GM19463 (cell line): Measurements from ENCODE around the gene THRB.
"Not testable (repeated sequence)": the region's sequence is repeated elsewhere in the genome, so short reads cannot be mapped to it uniquely, and the experiment has no call there.

Experiments used
- ATAC-seq: cut with Tn5 transposase; IDR thresholded peaks from one replicate; pipeline ENCODE4 v1.9.1; 2021; ENCODE audit warnings: mild to moderate bottlenecking, moderate library complexity; ENCODE audit not compliant: unreplicated experiment

The THRB gene

DNA sequence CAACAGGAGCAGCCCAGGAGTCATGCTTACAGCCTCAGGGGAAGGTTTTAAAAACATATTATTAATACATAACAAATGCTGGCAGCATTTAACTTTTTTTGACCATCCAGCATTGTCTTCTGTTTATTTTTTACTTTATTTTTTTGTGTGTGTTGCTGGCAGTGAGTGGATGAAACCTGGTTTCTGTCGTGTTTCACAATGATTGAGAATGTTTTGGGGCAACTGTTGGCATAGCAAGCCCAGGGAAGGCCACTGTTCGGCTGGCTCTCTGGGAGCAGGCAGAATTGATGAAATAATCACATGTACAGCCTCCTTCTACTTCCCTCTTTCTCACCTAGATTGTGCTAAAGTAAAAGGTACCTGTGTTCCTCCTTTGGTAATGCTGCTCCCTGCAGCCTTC is 359.4 kb downstream of the THRB start:
- ATAC-seq, result no peak

DNA sequence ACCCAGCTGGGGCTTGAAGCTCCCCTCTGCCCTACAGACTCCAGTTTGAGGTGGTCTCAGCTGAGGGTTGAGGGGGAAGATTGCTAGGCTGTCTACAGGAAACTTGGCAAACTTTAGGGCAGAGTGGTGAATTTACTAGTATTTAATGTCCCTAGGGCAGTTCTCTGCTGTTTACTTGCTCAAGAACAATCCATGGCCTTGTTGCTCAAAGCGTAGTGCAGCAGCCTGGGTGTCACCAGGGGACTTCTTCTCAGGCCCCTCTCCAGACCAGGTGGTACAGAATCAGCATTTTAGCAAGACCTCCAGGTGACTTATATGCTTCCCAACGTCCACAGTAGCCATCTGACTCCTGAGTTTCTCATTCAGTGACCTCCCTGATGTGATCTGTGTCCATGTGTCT is 360.7 kb downstream of the THRB start:
- ATAC-seq, result no peak

DNA sequence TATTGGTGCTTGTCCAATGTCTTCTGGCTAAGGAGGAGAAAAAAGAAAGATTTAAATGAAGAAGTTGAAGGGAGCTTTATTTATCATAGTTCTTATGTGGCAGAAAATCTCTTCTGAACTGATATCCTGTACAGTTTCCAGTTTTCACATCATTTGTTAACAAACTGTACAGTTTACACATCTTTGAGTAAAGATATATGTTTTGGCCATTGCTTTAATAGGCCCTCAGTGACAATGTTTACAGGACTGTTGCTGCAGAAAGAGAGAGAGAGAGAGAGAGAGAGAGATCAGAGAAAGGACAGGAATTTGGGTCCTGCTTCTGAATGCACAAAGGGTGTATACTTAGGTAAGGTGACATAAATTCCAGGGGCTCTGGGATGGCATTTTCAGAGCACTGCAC is 361.2 kb downstream of the THRB start:
- ATAC-seq, result no peak

DNA sequence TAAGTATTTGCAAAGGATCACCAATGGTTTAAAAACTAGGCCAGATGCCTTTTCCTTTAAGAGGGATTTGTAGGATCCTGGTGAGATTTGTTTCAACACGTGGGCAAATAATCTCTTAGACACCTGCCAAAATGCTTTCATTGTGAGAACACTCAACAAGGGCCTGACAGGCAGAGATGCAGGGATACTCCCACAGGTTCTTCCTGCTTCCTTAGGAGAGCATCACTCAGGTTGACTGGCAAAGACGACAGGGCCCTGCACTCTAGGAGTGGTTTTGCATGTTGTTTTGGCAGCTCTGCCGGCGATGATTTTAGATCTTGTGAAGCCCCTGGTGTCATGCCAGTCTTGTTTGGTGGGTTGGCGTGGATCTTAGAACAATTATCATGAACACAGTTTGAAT is 365.1 kb downstream of the THRB start:
- ATAC-seq, result no peak

DNA sequence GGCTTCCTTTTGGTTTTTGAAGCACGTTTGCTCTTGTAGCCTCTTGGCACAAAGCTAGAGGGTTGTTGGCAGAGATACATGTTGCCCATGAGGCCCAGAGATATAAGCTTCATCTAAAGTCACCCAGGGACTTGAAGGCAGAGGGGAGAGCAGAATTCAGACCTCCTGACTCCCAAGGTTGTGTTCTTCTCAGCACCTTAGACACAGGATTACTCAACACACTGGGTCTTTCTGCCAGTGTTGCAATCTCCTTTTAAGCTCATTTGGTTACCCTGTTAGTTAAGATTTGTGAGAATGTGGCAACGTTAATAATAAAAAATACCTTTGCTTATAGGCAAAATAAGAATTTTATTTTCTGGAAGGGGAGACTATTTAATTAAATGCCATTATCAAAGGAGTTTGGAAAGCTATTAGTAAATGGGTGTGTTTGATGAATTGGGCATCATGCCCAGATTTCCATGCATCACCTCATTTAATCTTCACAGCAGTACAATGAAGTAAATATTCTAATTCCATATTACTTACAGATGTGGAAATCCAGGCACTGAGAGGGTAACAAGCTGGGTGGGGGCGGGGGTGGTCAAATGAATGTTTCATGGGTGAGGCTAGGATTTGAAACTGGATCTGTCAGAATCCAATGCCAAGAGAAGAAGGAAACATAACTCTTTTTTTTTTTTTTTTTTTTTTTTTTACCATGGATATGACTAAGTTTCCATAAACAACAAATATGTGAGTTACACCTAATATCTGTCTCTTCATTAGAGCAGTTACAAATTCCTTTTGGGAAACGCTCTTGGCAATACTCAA is 366.2 kb downstream of the THRB start:
- ATAC-seq, result no peak

DNA sequence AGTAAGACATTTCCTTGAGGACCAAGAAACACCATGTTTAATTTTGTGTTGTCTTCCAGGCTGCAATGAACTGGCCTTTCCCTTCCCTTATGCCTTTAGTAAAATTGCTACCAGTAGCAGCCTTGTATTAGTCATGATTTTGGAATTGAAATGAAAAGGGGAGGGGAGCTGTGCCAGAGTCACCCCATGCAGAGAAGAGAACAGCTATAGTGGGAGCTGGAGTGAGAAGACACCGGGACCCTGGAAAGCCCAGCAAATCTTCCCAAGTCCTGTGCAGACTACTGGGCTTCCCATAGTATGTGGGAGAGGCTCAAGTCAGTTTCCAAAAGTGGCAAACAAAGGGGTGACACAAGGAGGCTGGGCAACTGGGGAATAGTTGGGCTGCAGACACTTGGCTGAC is 371.1 kb downstream of the THRB start:
- no peak for ATAC-seq

DNA sequence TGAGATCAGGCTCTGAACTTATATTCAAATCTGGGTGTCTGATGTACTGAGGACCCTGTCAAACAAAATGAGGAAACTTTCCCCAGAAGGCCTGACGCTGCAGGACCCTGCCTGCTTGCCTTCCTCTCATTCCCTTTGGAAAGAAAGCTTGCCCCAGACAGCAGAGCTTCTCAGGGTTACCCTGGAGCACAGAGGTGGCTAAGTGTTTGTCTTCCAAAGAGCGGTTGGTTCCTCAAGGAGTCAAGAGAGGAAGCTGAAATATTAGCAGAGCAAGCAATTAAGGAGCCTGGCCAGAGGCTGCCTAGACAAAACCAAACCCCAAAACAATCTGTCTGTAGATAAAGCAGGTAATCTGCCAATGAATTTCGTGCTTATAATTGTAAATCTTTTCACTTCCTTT is 374.2 kb downstream of the THRB start:
- no peak for ATAC-seq

DNA sequence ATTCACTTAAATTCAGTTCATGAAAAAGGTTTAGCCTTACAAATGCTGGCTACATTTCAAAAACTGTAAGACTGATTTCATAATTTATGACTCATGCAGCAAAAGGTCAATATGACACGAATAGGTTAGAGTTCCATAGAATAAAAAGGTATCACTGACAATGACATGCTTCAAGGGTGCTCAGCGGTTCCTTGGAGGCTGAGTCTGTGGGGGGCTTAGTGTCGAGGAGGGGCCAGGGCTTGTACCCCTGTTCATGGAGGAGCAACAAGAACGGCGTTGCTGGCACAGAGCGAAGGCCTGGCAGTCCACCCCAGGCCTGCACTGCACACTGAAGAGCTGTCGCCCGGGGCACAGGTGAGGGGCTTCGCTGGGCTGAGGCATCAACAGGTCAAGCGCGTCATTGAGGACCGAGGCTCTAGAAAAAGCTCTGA is 375.3 kb downstream of the THRB start:
- no peak for ATAC-seq

DNA sequence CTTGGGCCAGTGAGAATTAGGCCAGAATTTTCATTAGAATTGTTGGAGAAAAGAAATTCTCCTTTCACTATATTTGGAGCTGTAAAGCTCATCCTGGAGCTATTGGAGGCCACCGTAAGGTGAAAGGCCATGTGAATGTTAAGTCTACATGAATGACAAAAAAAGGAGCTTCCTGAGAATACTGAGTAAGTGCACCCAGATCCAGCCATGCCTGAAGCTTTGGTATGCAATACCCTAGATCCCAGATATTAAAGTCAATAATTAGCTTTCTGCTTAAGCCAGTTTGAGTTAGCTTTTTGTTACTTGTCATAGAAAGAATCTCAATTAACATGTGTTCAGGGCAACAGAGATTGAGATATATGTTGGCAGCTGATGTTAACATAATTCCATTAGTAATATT is 377.1 kb downstream of the THRB start:
- no peak for ATAC-seq

DNA sequence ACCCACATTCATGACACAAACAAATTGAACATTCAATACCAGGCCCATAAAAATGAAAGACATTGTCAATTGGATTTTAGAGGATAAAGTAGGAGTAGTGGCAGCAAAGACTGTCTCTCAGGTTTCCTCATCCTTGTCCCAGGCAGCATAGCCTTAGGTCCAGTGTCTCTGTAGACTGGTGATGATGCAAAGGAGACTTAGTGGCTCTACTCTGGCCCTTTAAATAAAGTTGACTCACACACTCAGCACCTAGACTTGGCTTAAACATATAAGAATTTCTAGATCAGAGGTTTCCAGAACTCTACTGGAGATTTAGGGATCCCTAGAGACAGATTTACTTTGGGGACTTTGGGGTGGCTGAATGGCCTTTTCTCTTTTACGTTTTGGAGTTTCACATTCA is 382.9 kb downstream of the THRB start:
- no peak for ATAC-seq

DNA sequence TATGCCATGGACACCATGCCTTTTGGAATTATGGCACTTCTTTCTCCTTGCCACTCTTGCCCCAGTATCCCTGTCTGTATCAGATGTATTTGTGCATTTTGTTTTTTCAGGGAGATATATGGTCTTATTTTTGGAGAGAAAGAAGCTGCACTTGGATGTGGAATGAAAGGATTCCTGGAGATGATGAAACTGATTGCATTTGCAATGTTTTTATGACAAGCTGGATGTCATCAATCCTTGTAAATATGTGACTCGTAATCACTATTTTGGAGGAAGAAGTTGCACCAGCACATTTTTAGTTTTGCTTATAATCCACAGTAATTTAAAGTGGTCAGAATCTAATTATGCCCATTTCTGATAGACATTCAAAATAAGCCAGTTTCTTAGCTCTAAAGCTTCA is 384.6 kb downstream of the THRB start:
- ATAC-seq, result no peak

DNA sequence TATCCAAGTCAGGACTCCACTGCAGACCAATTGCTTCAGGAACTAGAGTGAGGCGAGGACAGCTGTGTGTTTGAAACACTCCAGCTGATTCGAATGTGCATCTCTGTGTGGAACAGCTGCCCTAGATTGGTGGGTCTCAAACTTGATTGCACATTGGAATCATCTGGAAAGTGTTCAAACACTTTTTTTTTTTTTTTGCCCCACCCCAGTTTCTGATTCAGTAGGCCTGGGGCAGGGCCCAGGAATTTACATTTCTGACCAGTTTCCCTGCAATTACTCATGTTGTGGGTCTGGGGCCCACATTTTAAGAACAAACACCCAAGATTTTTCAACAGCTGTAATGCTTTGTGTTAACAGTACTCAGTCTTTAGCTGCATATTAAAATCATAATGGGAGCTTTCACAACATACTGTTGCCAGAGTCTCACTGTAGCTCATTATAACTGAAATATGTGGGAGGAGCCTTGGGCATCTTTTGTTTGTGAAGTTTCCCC is 392.9 kb downstream of the THRB start:
- no peak for ATAC-seq

DNA sequence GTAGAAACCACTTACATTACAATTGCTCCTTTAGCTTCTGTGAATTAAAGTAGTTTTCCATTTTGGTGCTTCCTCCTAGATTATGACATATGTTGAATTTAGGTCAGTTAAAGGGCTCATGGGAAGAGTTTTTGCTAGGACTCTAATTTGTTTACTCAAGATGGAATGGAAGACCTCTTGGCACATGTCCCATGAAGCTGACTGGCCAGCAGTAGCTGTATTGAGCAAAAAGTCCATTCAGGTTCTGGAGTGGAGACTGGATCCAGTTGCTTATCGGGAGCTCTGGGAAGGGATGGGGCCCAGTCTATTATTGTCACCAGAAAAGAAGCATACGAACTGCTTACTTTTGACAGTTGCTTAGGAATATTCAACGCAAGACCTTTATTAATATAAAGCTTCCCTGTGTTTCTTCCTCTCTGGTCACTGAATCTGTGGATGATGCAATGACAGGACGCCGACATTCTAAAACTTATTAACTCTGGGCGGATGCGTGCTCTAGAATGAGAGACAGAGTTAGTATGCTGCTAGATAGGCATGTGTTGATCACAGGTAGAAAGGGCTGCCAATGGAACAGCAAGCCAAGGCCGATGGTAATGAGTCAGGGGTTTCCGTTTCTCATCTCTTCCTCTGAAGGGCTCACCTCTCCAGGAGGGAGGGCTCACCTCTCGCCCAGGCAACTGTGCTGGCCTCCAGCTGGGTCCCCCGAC is 393.8 kb downstream of the THRB start:
- no peak for ATAC-seq

DNA sequence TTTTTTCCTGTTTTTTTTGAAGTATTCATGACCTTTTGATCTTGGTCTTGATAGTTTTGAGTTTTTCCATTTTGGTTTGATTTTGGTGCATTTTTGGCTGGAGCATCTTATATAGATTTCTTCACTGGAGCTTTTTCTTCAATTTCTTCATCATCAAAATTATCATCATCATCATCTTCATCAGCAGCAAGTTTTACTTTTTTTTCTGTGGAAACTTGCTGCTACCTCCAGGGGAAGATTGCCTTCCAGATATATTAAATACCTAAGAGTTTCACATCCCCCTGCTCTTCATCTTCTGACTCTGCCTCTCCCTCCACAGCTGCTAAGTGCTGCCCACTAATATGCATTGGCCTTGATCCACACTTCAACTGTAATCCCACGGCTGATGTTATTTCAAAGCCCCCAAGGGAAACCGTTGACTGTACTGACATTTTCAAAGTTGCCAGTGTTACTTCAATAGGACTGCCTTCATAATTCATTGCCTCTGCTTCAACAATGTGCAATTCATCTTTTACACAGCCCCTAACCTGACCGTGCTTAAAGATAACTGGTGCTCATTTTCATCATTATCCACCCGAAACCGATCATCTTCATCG is 397.9 kb downstream of the THRB start:
- ATAC-seq, result no peak

DNA sequence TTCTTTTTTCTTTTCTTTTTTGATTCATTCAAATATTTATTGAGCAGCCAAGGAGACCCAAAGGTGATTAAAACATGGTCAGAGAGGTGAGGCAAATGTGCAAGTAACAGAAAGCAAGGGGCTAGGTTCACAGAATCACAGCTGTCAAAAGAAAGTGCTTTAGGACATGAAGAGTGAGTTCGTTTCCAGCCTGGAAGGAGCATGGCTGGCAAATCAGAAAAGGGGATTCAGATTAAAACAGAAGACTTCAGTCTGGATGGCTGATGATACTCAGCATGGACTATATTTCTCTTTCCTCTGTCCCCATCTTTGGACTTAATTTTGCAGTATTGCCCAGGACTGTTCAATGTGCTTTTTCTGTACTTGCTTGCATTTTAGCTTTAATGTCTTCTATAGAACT is 398.4 kb downstream of the THRB start:
- no peak for ATAC-seq

DNA sequence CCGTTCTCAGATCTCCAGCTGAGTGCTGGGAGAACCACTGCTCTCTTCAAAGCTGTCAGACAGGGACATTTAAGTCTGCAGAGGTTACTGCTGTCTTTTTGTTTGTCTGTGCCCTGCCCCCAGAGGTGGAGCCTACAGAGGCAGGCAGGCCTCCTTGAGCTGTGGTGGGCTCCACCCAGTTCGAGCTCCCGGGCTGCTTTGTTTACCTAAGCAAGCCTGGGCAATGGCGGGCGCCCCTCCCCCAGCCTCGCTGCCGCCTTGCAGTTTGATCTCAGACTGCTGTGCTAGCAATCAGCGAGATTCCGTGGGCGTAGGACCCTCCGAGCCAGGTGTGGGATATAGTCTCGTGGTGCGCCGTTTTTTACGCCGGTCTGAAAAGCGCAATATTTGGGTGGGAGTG is 399.8 kb downstream of the THRB start:
- ATAC-seq, result not testable (repeated sequence)

DNA sequence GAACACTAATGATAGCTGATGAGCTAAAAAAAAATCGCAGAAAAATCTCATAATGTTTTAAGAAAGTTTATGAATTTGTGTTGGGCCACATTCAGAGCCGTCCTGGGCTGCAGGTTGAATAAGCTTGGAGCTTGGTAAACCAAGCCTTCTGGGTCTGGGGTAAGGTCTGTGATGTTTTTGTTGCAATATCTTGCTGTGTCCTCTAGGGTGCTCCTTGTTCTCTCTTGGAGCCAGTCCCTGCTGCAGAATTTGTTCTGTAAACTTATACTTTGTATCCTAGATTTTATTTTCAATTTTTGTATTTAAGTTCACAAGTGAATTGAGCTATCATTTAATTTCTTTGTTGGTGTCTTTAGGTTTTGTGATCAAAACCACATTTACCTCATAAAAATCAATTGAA is 405.9 kb downstream of the THRB start:
- ATAC-seq, result peak; percentile 67

DNA sequence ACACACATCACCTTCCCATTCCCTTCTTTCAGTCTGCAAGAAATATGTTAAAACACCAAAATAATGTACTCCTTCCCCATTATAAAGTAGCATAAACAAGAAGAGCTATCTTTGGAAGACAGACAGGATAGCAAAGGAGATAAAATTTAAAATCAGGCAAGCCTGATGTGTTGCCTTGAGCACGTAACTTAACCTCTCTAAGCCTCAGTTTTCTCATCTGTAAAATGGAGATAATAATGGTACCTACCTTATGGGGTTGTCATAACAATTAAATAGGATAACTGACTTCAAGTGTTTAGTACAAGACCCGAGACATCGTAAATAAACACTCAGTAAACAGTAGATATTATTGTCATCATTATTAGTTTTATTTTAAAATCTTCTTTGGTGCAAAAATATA is 407.2 kb downstream of the THRB start:
- no peak for ATAC-seq

DNA sequence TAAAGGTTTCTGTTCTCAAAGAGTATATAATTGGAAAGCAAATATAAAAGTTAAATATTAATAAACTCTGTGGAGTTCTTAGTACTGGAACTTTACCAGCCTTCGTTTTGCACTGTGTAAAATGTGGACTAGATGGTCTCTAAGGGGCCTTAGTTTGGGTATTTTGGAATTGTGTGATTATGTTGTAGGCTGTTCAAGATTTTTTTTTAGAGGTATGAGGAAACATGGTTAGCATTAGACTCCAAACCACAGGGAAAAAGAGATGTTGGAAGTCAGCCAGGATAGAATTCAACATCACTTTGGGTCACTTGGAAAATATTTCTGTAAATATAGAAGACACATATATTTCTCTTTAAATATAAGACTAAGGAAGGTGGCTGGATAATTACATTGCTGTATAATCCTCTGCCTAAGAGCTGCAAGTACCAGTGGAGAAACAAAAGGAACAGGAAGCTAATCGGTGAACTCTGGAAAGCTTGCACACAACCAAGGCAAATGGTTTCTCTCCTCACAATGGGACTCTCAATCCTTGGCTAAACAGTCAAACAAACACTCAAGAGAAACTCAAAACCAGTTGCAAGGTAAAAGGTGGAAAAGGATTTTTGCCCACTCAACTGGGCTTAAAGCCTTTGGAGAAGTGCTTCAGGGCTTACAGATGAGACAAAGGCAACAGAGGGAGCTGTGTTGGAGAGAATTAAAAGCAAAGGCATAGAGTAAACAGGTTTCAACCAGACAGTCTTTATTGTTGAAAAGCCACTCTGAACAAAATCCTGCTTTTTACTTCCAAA is 407.8 kb downstream of the THRB start:
- no peak for ATAC-seq

DNA sequence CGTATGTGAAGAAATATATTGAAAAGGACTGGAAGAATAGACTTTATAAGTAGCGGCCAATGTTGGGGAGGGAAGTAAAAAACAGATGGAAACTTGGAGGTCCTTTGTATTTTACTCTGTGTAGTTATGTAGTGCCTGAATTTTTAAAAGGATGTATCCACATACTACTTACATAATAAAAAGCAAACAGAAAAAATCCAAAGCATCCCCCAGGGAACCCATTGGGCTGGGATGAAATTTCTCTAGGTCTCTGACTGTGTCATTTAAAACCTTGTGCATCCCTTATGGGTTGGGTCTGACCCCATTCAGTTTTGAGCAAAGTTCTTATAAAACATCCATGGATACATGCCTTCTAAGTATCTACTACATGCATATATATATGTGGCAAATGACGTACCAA is 408.4 kb downstream of the THRB start:
- no peak for ATAC-seq

DNA sequence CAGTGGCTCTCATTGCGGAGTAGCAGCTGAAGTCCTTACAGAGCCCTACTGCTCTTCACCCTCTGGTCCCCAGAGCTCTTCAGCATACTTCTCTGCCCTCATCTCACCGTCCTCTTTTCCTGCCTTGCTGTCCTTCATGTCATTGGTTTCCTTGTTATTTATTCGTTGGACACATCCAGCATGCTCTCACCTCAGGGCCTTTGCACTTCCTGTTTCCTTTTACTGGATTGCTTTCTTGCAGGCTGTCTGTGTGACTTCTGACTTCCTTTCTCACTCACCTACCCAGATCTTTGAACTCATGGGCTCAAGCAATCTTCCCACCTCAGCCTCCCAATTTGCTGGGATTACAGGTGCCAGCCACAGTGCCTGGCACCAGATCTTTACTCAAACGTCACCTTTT is 422.5 kb downstream of the THRB start:
- no peak for ATAC-seq
